Suppressor macrophage (primary cell): Measurements from ENCODE around the gene MYO5B.
"Not testable (repeated sequence)": the region's sequence is repeated elsewhere in the genome, so short reads cannot be mapped to it uniquely, and the experiment has no call there.

Source experiments
- DNase-seq, 4 experiments: peaks; one replicate each; pipeline ENCODE4 v3.0.0-alpha.2; 2020 to 2022
- total RNA-seq, 17 experiments: gene quantifications; one replicate each; lab custom pipeline; 2026; ENCODE audit warnings: mixed read lengths in 6 of 17, inconsistent platforms in 3 of 17; lab: John Stamatoyannopoulos, UW

The MYO5B gene
- total RNA-seq, result 0 to 7.7 (median 0) reads per million in 17 experiments

DNA sequence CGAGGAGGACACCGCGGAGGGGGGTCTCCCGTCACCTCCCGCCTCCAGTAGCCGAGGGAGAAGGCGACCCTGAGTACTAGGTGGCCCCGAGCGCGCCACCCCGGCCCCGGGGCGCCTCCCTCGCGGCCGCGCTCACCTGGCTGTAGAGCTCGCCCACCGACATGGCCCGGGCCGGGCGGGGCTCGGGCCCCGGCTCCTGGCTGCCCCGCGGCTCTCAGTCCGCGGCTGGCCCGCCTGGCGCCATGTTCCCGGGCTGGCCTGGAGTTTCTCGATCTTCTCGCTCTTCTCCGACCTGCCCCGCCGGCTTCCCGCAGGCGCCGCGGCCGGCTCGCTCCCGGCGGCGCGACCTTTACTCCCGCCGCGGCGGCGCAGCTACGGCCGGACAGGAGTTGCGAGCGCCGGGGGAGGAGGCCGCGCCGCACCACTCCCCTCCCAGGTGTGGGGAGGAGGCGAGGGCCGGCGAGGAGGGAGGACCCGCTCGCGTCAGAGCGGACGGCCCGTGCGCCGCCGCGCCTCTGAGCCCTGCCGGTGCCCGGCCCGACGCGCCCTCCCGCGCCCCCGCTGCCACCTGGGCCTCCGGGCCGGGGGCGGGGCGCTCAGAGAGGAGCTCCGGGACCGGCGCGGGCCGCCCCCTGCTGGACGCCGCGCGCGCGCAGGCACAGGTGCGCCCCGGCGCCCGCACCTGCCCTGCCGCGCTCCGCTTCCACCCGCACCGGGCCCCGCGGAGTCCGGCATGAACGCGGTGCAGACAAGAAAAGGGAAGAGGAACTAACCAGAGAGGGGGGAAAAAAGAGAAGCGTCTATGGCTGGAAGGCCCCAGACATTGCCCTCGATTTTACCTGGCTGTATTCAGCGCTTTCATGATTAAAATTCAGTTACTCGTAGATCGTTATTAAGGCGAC lies at the start of gene MYO5B:
Gene MYO5B (minus strand): TSS at position 517 of the 902 bp plus-strand sequence. CDS start 354 bp downstream, at position 163.
- peak in 2 of 4 experiments; percentile 5 to 30 for DNase-seq

DNA sequence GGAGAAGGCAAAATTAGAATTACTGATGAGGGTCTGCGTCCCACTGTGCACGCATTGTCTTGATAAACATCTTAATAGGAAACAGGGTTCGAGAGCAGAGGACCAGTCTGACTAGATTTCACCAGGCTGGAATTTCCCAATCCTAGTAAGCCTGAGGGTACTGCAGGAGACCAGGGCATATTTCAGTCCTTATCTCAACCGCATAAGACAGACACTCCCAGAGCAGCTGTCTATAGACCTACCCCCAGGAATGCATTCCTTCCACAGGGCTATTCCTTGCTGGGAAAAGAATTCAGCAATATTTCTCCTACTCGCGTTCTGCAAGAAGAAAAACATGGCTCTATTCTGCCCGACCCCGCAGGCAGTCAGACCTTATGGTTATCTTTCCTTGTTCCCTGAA lies 46.8 kb upstream of the MYO5B start:
- DNase-seq, result not testable (repeated sequence)

DNA sequence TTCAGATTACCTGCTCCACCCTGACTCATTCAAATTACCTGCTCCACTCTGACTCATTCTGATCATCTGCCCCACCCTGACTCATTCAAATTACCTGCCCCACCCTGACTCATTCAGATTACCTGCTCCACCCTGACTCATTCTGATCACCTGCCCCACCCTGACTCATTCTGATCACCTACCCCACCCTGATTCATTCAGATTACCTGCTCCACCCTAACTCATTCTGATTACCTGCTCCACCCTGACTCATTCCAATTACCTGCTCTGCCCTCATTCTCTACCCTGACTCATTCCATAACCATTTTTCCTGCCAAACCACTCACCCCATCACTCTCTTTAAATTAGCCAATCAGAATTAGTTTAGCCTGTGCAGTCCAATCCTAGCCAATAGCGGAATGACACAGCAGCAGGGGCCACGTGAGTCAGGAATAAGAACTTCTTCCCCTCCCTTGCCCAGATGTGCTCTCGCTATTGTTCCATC lies 45.2 kb upstream of the MYO5B start:
- DNase-seq, result no peak

DNA sequence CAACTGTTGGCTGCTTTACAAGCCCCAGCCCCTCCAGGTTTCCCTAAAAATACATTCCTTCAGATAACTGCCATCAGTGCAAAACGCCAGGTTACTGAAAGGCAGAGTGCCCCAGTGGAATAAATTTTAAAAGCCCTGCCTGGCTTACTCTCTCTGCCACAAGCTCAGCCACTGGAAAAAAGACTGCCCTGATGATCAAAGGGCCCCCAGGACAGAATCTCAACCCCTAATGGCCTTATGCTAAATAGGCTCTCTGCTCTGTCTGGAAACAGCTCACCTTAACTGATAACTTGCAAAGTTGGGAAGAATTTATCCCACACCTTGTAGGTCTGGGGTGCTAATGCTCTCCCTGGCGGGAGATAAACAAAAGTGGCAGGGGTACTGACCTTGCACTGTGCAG lies 37.5 kb upstream of the MYO5B start:
- DNase-seq, result no peak

DNA sequence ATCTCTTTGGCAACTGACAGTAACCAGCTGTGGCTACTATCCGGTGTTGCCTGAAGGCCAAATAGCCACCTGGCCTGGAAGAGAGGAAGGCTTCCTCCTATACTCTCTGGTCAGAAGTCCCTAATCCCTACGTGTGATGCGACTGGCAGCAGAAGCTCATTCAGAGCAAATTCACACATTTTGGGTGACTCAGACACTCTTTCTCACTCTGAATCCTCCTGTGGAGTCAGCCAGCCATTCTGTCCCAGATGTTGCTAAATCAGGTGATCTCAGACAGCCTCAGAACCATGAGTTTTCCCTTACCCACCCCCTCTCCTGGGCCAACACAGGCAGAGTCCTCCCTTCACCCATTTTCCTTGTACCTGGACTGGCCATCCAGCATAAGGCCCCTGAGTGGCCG lies 36.7 kb upstream of the MYO5B start:
- no peak for DNase-seq

DNA sequence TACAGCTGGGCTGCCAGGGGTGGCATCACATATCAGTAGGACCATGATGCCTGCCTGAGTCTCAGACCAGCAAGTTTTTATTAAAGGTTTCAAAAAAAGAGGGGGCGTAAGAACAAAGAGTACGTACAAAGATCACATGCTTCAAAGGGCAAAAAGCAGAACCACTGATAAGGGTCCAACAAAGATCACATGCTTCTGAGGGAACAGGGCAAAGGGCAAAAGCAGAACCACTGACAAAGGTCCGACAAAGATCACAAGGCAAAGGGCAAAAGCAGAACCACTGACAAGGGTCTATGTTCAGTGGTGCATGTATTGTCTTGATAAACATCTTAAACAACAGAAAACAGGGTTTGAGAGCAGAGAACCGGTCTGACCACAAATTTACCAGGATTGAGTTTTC lies 25.3 kb upstream of the MYO5B start:
- DNase-seq, result not testable (repeated sequence)

DNA sequence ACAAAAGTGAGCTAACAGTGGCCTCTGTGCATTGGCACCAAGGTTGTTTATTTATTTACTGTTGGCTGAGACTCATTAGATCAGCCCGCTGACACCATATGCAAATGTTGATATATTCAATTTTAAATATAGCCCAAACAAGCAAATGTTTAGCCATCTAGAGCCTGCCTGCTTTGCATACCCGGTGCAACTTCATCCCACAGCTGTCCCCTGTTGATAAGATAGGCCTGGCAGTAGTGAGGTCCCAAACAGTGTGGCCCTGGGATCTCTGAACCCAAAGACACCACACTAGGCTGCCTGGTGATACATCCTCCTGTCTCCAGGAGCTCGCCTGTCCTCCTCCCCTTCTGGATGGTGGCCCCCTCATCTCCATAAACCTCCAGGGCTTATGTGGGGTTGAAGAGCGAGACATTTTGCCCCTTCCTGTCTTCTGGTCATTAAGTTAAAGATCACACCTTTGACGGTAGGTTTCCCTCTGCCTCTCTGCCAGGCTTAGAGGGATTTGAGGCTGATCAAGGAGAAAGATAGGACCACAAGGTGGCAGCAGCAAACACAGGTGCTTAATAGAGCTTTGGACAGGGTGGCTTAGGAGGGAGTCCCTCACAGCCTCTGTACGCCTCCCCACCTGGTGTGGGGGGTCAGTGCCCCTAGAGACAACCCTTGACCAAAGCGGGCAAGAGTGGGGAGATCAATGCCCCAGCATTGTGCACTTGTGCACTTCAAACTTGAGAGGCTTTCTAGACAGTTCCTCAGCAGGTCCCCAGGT lies 23.7 kb upstream of the MYO5B start:
- DNase-seq, result peak; percentile 37 to 49 (median 46)

DNA sequence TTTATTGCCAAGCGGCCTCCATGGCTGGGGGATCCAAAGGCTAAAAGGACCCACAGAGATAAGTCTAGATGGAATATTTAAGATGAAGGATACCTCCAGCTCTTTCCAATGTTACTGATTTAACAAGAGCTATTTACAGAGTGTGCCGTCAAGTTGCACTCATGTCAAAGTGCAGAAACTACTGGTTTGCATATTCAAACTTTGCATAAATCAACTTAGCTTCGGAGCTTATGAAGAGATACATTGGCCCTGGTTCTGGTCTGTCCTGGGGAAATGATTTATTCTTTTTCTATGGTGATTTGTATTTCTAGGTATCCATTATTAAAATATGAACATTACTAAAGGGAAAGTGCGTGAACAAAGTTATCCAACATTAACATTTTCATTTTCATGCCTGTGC lies 14.4 kb upstream of the MYO5B start:
- no peak for DNase-seq

DNA sequence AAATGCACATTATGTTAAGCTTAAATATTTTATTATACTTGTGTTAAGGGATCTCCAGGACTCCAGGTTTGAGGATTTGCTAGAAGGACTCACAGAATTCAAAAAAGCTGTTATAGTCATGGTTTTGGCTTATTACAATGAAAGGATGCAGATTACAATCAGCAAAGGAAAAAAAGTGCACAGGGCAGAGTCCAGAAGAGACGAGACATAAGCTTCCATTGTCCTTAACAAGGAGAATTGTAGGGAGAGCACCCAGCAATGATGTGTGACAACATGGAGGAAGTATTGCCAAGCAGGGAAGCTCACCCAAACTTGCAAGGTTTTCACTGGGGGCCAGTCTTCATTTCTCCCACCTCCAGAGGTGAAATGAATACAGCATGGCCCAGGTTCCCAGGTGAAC lies 12.8 kb upstream of the MYO5B start:
- DNase-seq, result no peak

DNA sequence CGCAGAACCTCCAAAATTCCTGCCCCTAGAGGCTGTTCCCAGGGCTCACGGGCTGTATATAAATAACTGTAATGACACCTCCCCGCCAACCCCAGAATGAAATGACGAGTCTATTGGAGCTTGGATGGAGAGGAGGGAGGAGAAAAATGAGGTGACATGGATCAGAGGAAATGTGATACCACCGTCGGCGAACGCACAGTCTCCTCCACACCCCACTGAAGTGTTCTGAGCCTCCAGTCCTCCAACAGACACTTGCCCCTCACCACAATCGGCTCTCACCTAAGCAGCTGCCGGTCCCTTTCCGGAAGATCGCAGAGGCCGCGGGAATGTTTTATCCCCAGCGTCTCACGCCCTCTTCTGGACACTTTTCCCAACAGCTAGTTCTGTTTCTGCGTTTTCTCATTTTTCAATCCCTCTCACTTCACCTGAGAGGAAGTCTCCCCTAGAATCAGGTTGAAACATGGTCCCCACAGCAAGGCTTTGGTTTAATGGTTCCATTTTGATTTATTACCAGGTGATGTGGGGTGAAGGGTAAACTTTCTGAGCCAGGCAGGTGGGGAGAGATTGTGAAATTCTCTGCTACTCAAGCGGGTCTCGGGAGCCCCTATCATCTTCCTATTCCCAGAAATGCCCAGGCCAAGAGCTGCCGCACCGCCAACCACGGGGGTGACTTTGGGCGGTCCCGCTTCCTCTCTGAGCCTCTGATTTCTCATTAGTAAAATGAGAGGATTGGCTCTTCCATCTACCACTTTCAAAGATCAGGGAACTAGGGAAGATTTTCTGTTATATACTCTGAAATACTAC lies 9.1 kb upstream of the MYO5B start:
- peak; percentile 7 to 46 (median 28) for DNase-seq

DNA sequence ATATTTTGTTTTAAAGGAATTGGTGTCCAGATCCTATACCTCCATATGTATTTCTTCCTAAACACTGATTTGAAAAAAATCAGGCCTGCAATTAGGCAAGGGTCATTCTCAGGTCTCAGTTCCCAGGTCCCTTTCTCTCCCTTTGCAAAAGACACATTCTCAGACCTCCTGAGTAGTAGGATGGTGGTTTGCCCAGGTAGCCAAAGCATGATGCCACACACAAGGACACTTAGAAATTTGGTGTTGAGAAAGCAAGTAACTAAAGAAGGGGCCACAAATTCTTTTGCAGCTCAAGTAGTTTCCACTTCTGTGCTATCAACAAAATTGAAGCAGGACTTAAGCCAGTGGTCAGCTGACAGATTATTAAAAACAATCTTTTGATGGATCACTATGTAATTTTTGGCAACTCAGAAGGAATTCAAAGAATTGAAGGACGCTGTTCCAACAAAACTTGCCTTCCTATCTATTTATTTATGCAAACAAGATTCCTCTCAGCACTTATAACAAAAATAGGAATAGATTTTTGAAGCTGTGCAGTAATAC lies 6.6 kb upstream of the MYO5B start:
- DNase-seq, result no peak

DNA sequence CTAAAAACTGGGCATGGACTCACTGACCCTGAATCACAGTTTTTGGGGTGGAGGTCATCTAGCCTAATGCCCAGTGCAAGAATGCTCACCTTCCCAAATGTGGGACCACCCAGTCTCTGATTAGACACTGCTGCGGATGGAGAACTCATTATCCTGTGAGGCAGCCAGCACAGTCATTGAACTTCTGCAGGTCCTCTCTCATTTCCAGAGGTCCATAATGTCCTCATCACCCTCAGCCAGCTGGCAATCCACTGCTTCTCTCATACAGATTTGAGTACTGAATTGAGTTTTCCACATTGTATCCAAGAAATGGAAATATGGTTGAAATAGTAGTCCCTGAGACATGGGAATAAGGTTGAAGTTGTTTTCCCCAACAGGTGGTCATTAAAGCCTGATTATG lies 5.0 kb upstream of the MYO5B start:
- DNase-seq, result no peak

DNA sequence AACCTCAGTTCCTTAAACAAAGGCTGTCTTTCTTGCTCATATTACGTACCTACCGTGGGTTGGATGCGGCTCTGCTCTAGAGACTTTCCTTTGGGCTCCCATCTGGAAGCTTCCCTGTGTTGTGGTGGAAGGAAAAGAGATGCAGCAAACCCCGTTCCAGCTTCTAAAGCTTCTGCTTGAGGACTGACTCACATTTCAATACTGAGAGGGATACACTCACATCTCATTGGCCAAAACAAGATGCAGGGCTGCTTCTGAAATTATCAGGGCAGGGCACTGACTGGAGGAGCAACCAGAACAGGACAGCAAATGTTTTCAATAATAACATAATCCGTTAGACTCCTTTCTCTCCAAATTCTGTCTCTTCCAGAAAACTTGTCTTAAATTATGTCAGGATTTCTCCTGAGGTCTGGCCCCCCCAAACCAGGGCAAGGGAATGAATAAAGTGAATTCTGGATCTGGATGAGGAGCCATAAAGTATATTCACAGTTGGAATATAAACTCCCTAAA lies 4.5 kb upstream of the MYO5B start:
- DNase-seq, result no peak

DNA sequence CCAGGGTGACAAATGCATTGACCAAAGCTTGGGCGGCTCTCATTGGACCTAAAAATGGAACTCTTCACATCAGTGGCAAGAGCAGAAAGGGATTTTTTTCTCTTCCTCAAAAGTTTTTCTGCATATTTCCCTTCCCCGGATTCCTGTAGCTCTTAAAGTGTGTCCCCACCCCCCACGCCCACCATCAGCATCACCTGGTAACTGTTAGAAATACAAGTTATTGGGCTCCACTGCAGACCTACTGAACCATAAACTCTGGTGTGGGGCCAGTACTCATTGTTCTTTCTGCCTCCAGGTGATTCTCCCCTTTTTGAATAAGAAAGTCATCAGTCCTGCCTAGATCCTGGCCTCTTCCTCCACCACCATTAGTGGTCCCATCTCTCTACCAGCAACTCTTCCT lies 1.3 kb upstream of the MYO5B start:
- DNase-seq, result no peak

DNA sequence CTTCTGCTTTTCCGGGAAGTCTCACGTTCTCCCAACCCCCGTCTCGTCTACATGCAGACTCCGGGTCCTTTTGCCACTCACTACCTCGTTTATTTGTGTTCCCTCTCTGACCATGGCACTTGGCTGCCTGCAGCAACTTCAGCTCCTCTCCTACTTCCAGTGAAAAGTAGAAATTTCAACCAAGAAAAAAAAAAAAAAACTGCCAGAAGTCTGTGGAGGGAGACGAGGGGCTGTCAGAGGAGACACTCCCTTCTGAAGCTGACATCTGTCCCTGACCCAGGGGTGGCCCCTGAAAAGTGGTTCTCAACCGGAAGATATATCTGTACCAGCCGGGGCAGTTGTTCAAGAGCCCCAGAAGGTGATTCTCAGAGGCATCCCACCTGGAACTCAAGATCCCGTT lies 742 bp upstream of the MYO5B start:
- DNase-seq, result no peak

DNA sequence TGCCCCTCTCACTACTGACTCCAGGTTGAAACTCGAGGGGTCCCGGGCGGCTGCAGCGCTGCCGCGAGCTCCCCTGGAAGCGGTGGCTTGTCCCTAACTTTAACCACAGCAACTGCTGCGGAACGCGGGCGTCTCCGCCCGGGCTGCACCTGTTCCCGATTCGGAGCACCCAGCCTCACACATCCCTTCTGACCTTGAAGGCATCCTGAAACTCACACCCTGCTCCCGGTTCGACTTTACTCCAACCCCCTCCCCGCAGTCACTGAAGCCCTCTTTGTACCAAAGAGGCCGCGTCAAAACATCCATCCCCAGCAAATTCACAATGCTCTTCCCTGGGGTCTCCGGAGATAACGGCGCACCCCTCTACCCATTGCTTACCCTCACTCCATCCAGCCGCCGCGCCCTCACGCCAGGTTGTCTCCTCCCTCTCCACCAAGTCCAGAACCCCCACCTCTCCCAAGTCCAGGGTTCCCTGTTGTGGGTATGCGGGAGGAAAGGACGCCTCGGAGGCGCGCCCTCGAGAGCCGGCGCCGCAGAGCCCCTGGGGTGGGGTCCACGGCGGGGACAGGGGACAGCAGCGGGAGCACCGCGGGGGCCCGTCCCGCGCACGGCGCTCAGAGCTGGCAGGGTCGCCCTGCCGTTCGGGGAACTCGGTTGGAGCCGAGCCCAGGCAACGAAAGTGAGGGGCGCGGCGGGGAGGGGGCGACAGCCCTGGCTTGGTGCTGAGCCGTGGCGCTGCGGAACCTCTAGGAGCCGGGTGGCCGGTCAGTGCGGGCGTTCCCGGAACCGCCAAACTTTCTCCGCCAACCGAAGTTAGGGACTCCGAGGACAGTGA lies 934 bp downstream of the MYO5B start:
- DNase-seq, result no peak

DNA sequence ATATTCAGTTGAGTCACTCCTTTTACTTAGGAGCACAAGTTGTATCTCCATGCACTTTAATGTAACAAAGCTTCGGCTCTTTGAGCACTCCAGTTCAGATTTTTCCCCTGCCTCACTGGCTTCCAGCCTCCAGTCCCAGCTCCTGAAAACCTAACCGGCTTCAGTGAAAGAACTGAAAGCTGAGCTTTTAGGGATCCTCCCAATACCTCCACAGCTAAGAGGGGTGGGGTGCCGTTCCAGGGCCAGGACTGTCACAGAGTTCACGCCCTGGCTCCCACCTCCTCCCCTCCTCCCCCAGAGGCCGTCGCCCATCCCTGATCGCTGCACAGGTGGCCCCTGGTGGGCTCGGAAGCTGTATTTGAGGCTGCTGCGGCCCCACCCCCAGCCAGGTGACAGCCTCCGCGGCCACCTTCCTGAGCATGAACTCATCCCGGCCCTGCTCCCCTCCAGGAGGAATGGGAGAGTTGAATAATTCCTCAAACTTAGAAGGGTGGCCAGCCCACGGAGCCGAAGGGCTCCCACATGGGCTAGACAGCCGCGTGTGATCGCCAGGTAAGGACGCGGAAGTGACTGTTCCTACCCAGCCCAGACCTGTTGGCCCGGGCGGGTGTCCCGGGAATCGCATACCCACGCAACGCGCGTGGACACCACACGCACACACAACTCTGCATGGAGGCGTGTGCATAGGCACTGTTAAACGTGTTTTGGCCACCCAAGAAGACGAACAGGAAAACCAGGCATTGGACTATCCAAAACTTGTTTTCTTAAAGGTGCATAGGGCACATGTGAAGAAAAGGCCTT lies 1.8 kb downstream of the MYO5B start:
- DNase-seq, result no peak

DNA sequence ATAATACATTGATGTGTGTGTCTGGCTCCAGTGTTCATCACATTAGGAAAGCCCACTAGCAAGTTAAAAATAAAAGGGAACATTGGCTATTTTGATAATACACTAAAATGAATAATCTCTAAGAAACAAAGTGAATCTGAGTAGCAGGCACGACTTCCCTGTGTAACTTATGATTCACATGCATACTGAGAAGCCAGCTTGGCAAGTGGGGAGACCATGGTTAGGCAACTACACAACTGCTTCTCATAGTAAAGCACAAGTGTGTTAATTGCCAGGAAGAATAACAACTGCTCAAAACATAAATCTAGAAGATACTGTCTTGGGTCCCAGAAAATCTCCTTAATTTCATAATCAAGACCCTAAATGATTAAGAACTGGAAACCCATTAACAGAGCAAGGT lies 4.0 kb downstream of the MYO5B start:
- no peak for DNase-seq

DNA sequence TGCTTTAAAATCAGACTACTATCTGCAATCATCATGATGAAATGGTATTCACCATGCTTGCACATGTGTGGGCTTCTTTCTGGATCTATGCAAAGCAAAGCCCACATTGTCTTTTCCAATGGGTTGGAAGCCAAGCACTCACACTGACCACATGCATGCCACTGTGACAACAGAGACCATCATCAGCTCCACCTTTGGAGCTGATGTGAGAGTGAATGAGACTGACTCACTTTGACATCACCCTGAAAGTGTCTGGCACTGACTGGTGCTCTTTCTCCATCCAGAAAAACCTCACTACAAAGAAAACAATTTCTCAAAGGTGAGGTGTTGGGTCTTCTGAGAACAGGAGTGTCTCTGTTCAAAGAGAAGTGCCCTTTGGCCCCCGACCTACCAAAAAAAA lies 4.7 kb downstream of the MYO5B start:
- no peak for DNase-seq

DNA sequence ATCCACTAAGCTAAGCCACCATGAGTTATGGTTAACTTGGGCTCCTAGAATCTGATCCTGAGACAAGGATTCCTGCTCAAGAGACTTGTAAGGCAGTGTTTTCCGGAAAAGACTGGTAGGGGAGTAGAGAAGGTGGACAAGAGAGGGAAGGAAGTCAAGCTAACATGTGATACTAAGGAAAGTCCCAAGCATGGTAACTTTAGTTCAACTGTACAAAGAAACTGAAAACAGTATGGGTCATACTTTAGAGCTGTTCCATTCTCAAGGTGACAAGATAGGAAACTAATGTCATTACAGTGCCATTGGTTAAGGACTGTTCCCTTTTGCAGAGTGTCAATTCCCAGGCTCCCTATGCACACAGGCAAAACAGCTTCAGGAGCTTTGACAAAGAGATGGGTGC lies 5.8 kb downstream of the MYO5B start:
- no peak for DNase-seq
